ENCODE results near the gene DRAM1. TPM values are rescaled to one million over a fixed set of nuclear protein-coding genes. Genes with fewer than 3 reads are reported as not detected.

DRAM1 gene
- polyA plus RNA-seq, 4 donors, result 0.89 to 9.9 (median 5.6) TPM

- Histone ChIP-seq H3K36me3 (ENCODE audit: control insufficient read depth in 3 of 3, insufficient read depth in 2 of 3, low read depth in 1 of 3, low read length in 3 of 3) (no peaks in the 10 kb centered on the region), H3K27ac (ENCODE audit: low read depth in 1 of 3, low read length in 2 of 3) (no peak overlapping the region), H3K4me1 (ENCODE audit: control insufficient read depth in 3 of 3, insufficient read depth in 2 of 3, low read depth in 1 of 3, low read length in 2 of 3) (no peaks in the 10 kb centered on the region), H3K4me3 (ENCODE audit: low read depth in 1 of 3, low read length in 3 of 3) (no peak overlapping the region), H3K9me3 (ENCODE audit: control insufficient read depth in 2 of 2, insufficient read depth in 1 of 2, low read depth in 1 of 2, low read length in 1 of 2) (no peaks in the 10 kb centered on the region), H3K27me3 (ENCODE audit: control insufficient read depth in 3 of 3, insufficient read depth in 3 of 3, low read length in 3 of 3) (no peaks in the 10 kb centered on the region)
- no peak for DNase-seq
- no peak for FAIRE-seq
- WGBS, 3 donors, result 70 to 80% (median 70%) methylated on average over 5 of the region's 5 CpGs
Measured at GRCh38 chr12:101933866-101934514, 56.6 kb downstream of the DRAM1 start.

GRCh38 chr12:101935890-101936746 lies 58.7 kb downstream of the DRAM1 start:
- H3K27ac ChIP-seq (ENCODE audit: low read depth in 1 of 3, low read length in 2 of 3), result peak overlapping the region in 2 of 3 donors; percentile 5 to 80
- H3K9me3 ChIP-seq (ENCODE audit: control insufficient read depth in 2 of 2, insufficient read depth in 1 of 2, low read depth in 1 of 2, low read length in 1 of 2), result no peaks in the 10 kb centered on the region
- no peaks in the 10 kb centered on the region for H3K4me1 ChIP-seq (ENCODE audit: control insufficient read depth in 3 of 3, insufficient read depth in 2 of 3, low read depth in 1 of 3, low read length in 2 of 3)
- H3K36me3 ChIP-seq (ENCODE audit: control insufficient read depth in 3 of 3, insufficient read depth in 2 of 3, low read depth in 1 of 3, low read length in 3 of 3), result no peaks in the 10 kb centered on the region
- DNase-seq, result peak in 1 of 2 donors; percentile 17
- no peaks in the 10 kb centered on the region for H3K27me3 ChIP-seq (ENCODE audit: control insufficient read depth in 3 of 3, insufficient read depth in 3 of 3, low read length in 3 of 3)
- no peak for FAIRE-seq
- 40 to 55% (median 50%) methylated on average over 9 of the region's 9 CpGs for WGBS, 3 donors
- H3K4me3 ChIP-seq (ENCODE audit: low read depth in 1 of 3, low read length in 3 of 3), result no peak overlapping the region

- Histone ChIP-seq H3K27ac (ENCODE audit: low read depth in 1 of 3, low read length in 2 of 3) (no peak overlapping the region), H3K9me3 (ENCODE audit: control insufficient read depth in 2 of 2, insufficient read depth in 1 of 2, low read depth in 1 of 2, low read length in 1 of 2) (no peaks in the 10 kb centered on the region), H3K4me1 (ENCODE audit: control insufficient read depth in 3 of 3, insufficient read depth in 2 of 3, low read depth in 1 of 3, low read length in 2 of 3) (no peaks in the 10 kb centered on the region), H3K4me3 (ENCODE audit: low read depth in 1 of 3, low read length in 3 of 3) (no peak overlapping the region), H3K36me3 (ENCODE audit: control insufficient read depth in 3 of 3, insufficient read depth in 2 of 3, low read depth in 1 of 3, low read length in 3 of 3) (no peaks in the 10 kb centered on the region), H3K27me3 (ENCODE audit: control insufficient read depth in 3 of 3, insufficient read depth in 3 of 3, low read length in 3 of 3) (no peaks in the 10 kb centered on the region)
- FAIRE-seq, result no peak
- 47 to 74% (median 66%) methylated on average over 3 of the region's 3 CpGs for WGBS, 3 donors
- DNase-seq, result no peak
Measured at GRCh38 chr12:101939306-101939705, 61.9 kb downstream of the DRAM1 start.

GRCh38 chr12:101939856-101940265 lies 62.5 kb downstream of the DRAM1 start:
- peak; percentile 42 to 64 for DNase-seq
- no peak overlapping the region for H3K27ac ChIP-seq (ENCODE audit: low read depth in 1 of 3, low read length in 2 of 3)
- H3K36me3 ChIP-seq (ENCODE audit: control insufficient read depth in 3 of 3, insufficient read depth in 2 of 3, low read depth in 1 of 3, low read length in 3 of 3), result no peaks in the 10 kb centered on the region
- 2 to 4% (median 3%) methylated on average over 3 of the region's 3 CpGs for WGBS, 3 donors
- no peak overlapping the region for H3K4me3 ChIP-seq (ENCODE audit: low read depth in 1 of 3, low read length in 3 of 3)
- FAIRE-seq, result no peak
- no peaks in the 10 kb centered on the region for H3K4me1 ChIP-seq (ENCODE audit: control insufficient read depth in 3 of 3, insufficient read depth in 2 of 3, low read depth in 1 of 3, low read length in 2 of 3)
- H3K9me3 ChIP-seq (ENCODE audit: control insufficient read depth in 2 of 2, insufficient read depth in 1 of 2, low read depth in 1 of 2, low read length in 1 of 2), result no peaks in the 10 kb centered on the region
- no peaks in the 10 kb centered on the region for H3K27me3 ChIP-seq (ENCODE audit: control insufficient read depth in 3 of 3, insufficient read depth in 3 of 3, low read length in 3 of 3)

GRCh38 chr12:101940400-101940950 lies 63.1 kb downstream of the DRAM1 start:
- DNase-seq (no peak), FAIRE-seq (no peak)
- Histone ChIP-seq H3K4me1 (ENCODE audit: control insufficient read depth in 3 of 3, insufficient read depth in 2 of 3, low read depth in 1 of 3, low read length in 2 of 3) (peaks cover 0 to 2% (median 0%) of the 10 kb centered on the region in 3 donors), H3K36me3 (ENCODE audit: control insufficient read depth in 3 of 3, insufficient read depth in 2 of 3, low read depth in 1 of 3, low read length in 3 of 3) (no peaks in the 10 kb centered on the region), H3K9me3 (ENCODE audit: control insufficient read depth in 2 of 2, insufficient read depth in 1 of 2, low read depth in 1 of 2, low read length in 1 of 2) (no peaks in the 10 kb centered on the region), H3K27ac (ENCODE audit: low read depth in 1 of 3, low read length in 2 of 3) (no peak overlapping the region), H3K4me3 (ENCODE audit: low read depth in 1 of 3, low read length in 3 of 3) (no peak overlapping the region), H3K27me3 (ENCODE audit: control insufficient read depth in 3 of 3, insufficient read depth in 3 of 3, low read length in 3 of 3) (no peaks in the 10 kb centered on the region)
- 44 to 63% (median 46%) methylated on average over 5 of the region's 5 CpGs for WGBS, 3 donors

- no peak overlapping the region for H3K27ac ChIP-seq (ENCODE audit: low read depth in 1 of 3, low read length in 2 of 3)
- 58 to 75% (median 66%) methylated on average over 4 of the region's 4 CpGs for WGBS, 3 donors
- no peak overlapping the region for H3K4me3 ChIP-seq (ENCODE audit: low read depth in 1 of 3, low read length in 3 of 3)
- H3K27me3 ChIP-seq (ENCODE audit: control insufficient read depth in 3 of 3, insufficient read depth in 3 of 3, low read length in 3 of 3), result no peaks in the 10 kb centered on the region
- no peaks in the 10 kb centered on the region for H3K36me3 ChIP-seq (ENCODE audit: control insufficient read depth in 3 of 3, insufficient read depth in 2 of 3, low read depth in 1 of 3, low read length in 3 of 3)
- H3K4me1 ChIP-seq (ENCODE audit: control insufficient read depth in 3 of 3, insufficient read depth in 2 of 3, low read depth in 1 of 3, low read length in 2 of 3), result peaks cover 0 to 4% (median 4%) of the 10 kb centered on the region in 3 donors
- H3K9me3 ChIP-seq (ENCODE audit: control insufficient read depth in 2 of 2, insufficient read depth in 1 of 2, low read depth in 1 of 2, low read length in 1 of 2), result no peaks in the 10 kb centered on the region
- DNase-seq (no peak), FAIRE-seq (no peak)
Measured at GRCh38 chr12:101941306-101942249, 64.2 kb downstream of the DRAM1 start.

- no peak overlapping the region for H3K27ac ChIP-seq (ENCODE audit: low read depth in 1 of 3, low read length in 2 of 3)
- no peaks in the 10 kb centered on the region for H3K27me3 ChIP-seq (ENCODE audit: control insufficient read depth in 3 of 3, insufficient read depth in 3 of 3, low read length in 3 of 3)
- H3K36me3 ChIP-seq (ENCODE audit: control insufficient read depth in 3 of 3, insufficient read depth in 2 of 3, low read depth in 1 of 3, low read length in 3 of 3), result no peaks in the 10 kb centered on the region
- no peaks in the 10 kb centered on the region for H3K9me3 ChIP-seq (ENCODE audit: control insufficient read depth in 2 of 2, insufficient read depth in 1 of 2, low read depth in 1 of 2, low read length in 1 of 2)
- H3K4me1 ChIP-seq (ENCODE audit: control insufficient read depth in 3 of 3, insufficient read depth in 2 of 3, low read depth in 1 of 3, low read length in 2 of 3), result peaks cover 0 to 4% (median 4%) of the 10 kb centered on the region in 3 donors
- 95 to 100% (median 98%) methylated on average over 1 of the region's 1 CpG for WGBS, 3 donors
- H3K4me3 ChIP-seq (ENCODE audit: low read depth in 1 of 3, low read length in 3 of 3), result no peak overlapping the region
- DNase-seq, result no peak
- no peak for FAIRE-seq
Measured at GRCh38 chr12:101942250-101942605, 64.8 kb downstream of the DRAM1 start.
